Measurements from ENCODE around the gene SND1. TPM values are rescaled to one million over a fixed set of nuclear protein-coding genes. Genes with fewer than 3 reads are reported as not detected.
A peak's percentile ranks its signal among the peaks of the same experiment; 100 is the strongest.

Gene SND1
- total and polyA plus RNA-seq, 10 of the 15 experiments (the other 5 are each of a cell fraction or from before 2014, with no cell fraction given) = 52.4 to 270 (median 146) TPM

- Histone ChIP-seq H2AFZ (ENCODE audit: control insufficient read depth, low read depth, low read length) (no peak overlapping the region), H3K79me2 (ENCODE audit: control insufficient read depth, insufficient read depth, low read length) (peaks cover 11% of the 10 kb centered on the region), H3K27me3 (replicated peaks in 1 of 2; ENCODE audit: control insufficient read depth in 2 of 2, insufficient read depth in 2 of 2, low read length in 1 of 2) (no peaks in the 10 kb centered on the region), H3K4me2 (ENCODE audit: control insufficient read depth, insufficient read depth) (peak overlapping the region; percentile 30; the same call in 1 of the 2 replicates), H3K4me3 (no peak overlapping the region), H3K9ac (ENCODE audit: control insufficient read depth, insufficient read depth, low read length) (no peak overlapping the region), H3K36me3 (ENCODE audit: control insufficient read depth in 2 of 2, insufficient read depth in 2 of 2, low read length in 1 of 2) (peaks cover 0 to 4% of the 10 kb centered on the region in 2 experiments; a peak in 2 of 4 replicates), H3K4me1 (ENCODE audit: control insufficient read depth, insufficient read depth, low read length) (peaks cover 7% of the 10 kb centered on the region; the same call in 1 of the 2 replicates), H3K9me3 (replicated peaks; ENCODE audit: control insufficient read depth, insufficient read depth, low read length) (no peaks in the 10 kb centered on the region; the same call in 1 of the 3 replicates), H3K27ac (ENCODE audit: control insufficient read depth, insufficient read depth) (peak overlapping the region; percentile 31; the same call in 1 of the 2 replicates), H4K20me1 (ENCODE audit: control insufficient read depth, insufficient read depth) (no peaks in the 10 kb centered on the region)
- TF ChIP-seq BHLHE40 (IDR thresholded peaks at IDR 0.05; ENCODE audit: borderline replicate concordance in 1 of 2, low read depth in 2 of 2, low read length in 1 of 2) (no peak), MEF2B (IDR thresholded peaks at IDR 0.05; ENCODE audit: partially characterized antibody, poor library complexity, severe bottlenecking) (no peak), ATF7 (IDR thresholded peaks at IDR 0.05; ENCODE audit: low read depth) (no peak), ATF2 (IDR thresholded peaks at IDR 0.05; ENCODE audit: low read length) (no peak), SPI1 (IDR thresholded peaks at IDR 0.05; ENCODE audit: borderline replicate concordance, insufficient read depth, low read depth, low read length) (peak; percentile 15; the same call in 1 of the 2 replicates)
- ChIA-PET SMC1A (ENCODE audit: uncharacterized antibody, unreplicated experiment) (interaction anchor here (0.7 to 0.8 kb wide), 2 partner anchors 25 to 34 kb away, joined by 3 to 4 read pairs; no protein-coding TSS in a partner anchor), CTCF (interaction anchor here (0.6 to 1.1 kb wide), 3 partner anchors 15 to 49 kb away, joined by 3 read pairs; no protein-coding TSS in a partner anchor), POLR2A (no interaction called here), RAD21 (ENCODE audit: unreplicated experiment) (interaction anchor here (1.0 kb wide), 2 partner anchors 50 to 88 kb away, joined by 3 read pairs; no protein-coding TSS in a partner anchor)
- intact Hi-C loops (cut with micrococcal nuclease; ENCODE audit: unreplicated experiment) (no loop called here), in situ Hi-C loops (cut with MboI) (no loop called here)
- WGBS (ENCODE audit: insufficient coverage, insufficient replicate concordance, low lambda C conversion rate, missing lambda C conversion rate) = 48% methylated on average over 1 of the region's 1 CpG
- peak; percentile 51 for ATAC-seq
- DNase-seq (ENCODE audit: low read depth, low spot score) = no peak
- FAIRE-seq = no peak
- no TSS peak for BruUV-seq (replicated peaks)
Observed at GRCh38 chr7:127872122-127872521, 220.1 kb downstream of the SND1 start.

Measured in GM12878 (cell line).